Transverse colon (tissue), 3 donors: Measurements from ENCODE around the gene CLDN12.

Experiments
- POLR2A ChIP-seq: fragments of 450-650 bp; IDR thresholded peaks from one replicate; pipeline ENCODE4 v1.6.1; 2016; ENCODE audit warnings: antibody characterized with exemption, mild to moderate bottlenecking, moderate library complexity
- TF ChIP-seq, protein P1 (sequence below), 5 experiments: fragments of 200-600 bp in 3 of 5; fragments of 450-650 bp in 2 of 5; sonication (generic) in 3 of 5; IDR thresholded peaks; 1 replicate in 2 of 5; 2 replicates in 3 of 5; pipeline ENCODE4 v1.5.1; 2016 to 2017; ENCODE audit warnings: antibody characterized with exemption in 5 of 5, inconsistent platforms in 3 of 5, mild to moderate bottlenecking in 2 of 5, moderate library complexity in 1 of 5

DNA sequence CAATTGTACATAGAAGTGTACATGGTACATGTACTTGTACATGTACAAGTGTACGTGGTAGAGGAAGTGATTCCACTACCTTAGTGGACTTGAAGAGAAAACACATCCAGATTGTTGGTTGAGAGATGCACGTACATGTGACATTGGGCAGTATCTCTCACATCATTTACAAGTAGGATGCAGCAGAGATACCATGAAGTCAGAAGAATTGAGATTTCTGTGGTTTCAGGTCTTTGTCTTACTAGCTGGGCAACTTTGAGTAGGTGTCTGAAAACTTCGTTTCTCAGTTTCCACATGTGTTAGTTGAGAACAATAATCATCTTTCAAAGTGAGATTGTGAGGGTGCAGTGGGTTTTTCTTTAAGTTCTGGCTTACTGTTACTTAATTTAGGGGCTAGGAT, 21.5 kb downstream of the CLDN12 start:
- TF ChIP-seq, protein P1, sequence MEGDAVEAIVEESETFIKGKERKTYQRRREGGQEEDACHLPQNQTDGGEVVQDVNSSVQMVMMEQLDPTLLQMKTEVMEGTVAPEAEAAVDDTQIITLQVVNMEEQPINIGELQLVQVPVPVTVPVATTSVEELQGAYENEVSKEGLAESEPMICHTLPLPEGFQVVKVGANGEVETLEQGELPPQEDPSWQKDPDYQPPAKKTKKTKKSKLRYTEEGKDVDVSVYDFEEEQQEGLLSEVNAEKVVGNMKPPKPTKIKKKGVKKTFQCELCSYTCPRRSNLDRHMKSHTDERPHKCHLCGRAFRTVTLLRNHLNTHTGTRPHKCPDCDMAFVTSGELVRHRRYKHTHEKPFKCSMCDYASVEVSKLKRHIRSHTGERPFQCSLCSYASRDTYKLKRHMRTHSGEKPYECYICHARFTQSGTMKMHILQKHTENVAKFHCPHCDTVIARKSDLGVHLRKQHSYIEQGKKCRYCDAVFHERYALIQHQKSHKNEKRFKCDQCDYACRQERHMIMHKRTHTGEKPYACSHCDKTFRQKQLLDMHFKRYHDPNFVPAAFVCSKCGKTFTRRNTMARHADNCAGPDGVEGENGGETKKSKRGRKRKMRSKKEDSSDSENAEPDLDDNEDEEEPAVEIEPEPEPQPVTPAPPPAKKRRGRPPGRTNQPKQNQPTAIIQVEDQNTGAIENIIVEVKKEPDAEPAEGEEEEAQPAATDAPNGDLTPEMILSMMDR (IDR thresholded peaks at IDR 0.05): no peak
- TF ChIP-seq POLR2A: no peak
